SK-N-SH treated with all-trans-retinoic acid at 6 μM for 48 hours (cell line): Measurements from ENCODE around the gene CEACAM21.

Experiments used
- ATAC-seq: fragments of 200-7000 bp; cut with Tn5 transposase; 3 replicates; pipeline ENCODE4 v1.9.1; 2020; ENCODE audit warnings: mild to moderate bottlenecking, moderate library complexity
- ARNTL ChIP-seq: fragments of 450-650 bp; formaldehyde crosslinking; IDR thresholded peaks from 2 replicates; pipeline ENCODE4 v1.5.0; 2020; ENCODE audit warnings: low read depth, mild to moderate bottlenecking, moderate library complexity, borderline replicate concordance
- BACH2 ChIP-seq: fragments of 250-450 bp; sonication (Bioruptor Pico); IDR thresholded peaks from 2 replicates; pipeline ENCODE4 v1.9.0; 2021; ENCODE audit warnings: mild to moderate bottlenecking, borderline replicate concordance
- CREB5 ChIP-seq: fragments of 250-450 bp; sonication (Bioruptor Pico); IDR thresholded peaks from 2 replicates; pipeline ENCODE4 v1.5.1; 2020; ENCODE audit warnings: low read depth, mild to moderate bottlenecking, moderate library complexity
- CSDC2 ChIP-seq: fragments of 250-450 bp; sonication (Bioruptor Pico); IDR thresholded peaks from 2 replicates; pipeline ENCODE4 v1.5.0; 2020; ENCODE audit warnings: mild to moderate bottlenecking, moderate library complexity
- ESRRG ChIP-seq: fragments of 250-450 bp; sonication (Bioruptor Pico); IDR thresholded peaks from 2 replicates; pipeline ENCODE4 v1.6.1; 2021; ENCODE audit warnings: mild to moderate bottlenecking
- GLIS3 ChIP-seq: fragments of 250-450 bp; sonication (Bioruptor Pico); IDR thresholded peaks from 2 replicates; pipeline ENCODE4 v1.5.0; 2020; ENCODE audit warnings: mild to moderate bottlenecking, moderate library complexity
- ISL1 ChIP-seq: fragments of 250-450 bp; sonication (Bioruptor Pico); IDR thresholded peaks from 2 replicates; pipeline ENCODE4 v2.1.2; 2022; ENCODE audit warnings: mild to moderate bottlenecking, moderate library complexity
- OSR1 ChIP-seq: fragments of 250-450 bp; sonication (Bioruptor Pico); IDR thresholded peaks from 2 replicates; pipeline ENCODE4 v1.8.0; 2022; ENCODE audit warnings: moderate library complexity, mild to moderate bottlenecking, inconsistent platforms
- POU6F1 ChIP-seq: fragments of 250-450 bp; sonication (Bioruptor Pico); IDR thresholded peaks from 2 replicates; pipeline ENCODE4 v1.8.0; 2021; ENCODE audit warnings: low read depth, mild to moderate bottlenecking, moderate library complexity, borderline replicate concordance
- PPARA ChIP-seq: fragments of 250-450 bp; sonication (Bioruptor Pico); IDR thresholded peaks from 2 replicates; pipeline ENCODE4 v1.5.0; 2020; ENCODE audit warnings: mild to moderate bottlenecking, borderline replicate concordance
- RARB ChIP-seq: fragments of 250-450 bp; sonication (Bioruptor Pico); IDR thresholded peaks from 2 replicates; pipeline ENCODE4 v1.8.0; 2021; ENCODE audit warnings: mild to moderate bottlenecking, moderate library complexity
- SNAI2 ChIP-seq: fragments of 250-450 bp; sonication (Bioruptor Pico); IDR thresholded peaks from 2 replicates; pipeline ENCODE4 v1.5.0; 2020; ENCODE audit warnings: mild to moderate bottlenecking, moderate library complexity
- TCF4 ChIP-seq: fragments of 250-450 bp; sonication (Bioruptor Pico); IDR thresholded peaks from 2 replicates; pipeline ENCODE4 v1.8.0; 2021; ENCODE audit warnings: mild to moderate bottlenecking, moderate library complexity, borderline replicate concordance
- TOX ChIP-seq: fragments of 250-450 bp; sonication (Bioruptor Pico); IDR thresholded peaks from 2 replicates; pipeline ENCODE4 v1.8.0; 2021; ENCODE audit warnings: mild to moderate bottlenecking, moderate library complexity, borderline replicate concordance
- ZC3H10 ChIP-seq: fragments of 250-450 bp; sonication (Bioruptor Pico); IDR thresholded peaks from 2 replicates; pipeline ENCODE4 v1.5.1; 2021; ENCODE audit warnings: mild to moderate bottlenecking, moderate library complexity
- ZFP3 ChIP-seq: fragments of 250-450 bp; sonication (Bioruptor Pico); IDR thresholded peaks from 2 replicates; pipeline ENCODE4 v1.5.0; 2020; ENCODE audit warnings: mild to moderate bottlenecking, moderate library complexity
- ZFP30 ChIP-seq: fragments of 450-650 bp; formaldehyde crosslinking; IDR thresholded peaks from 2 replicates; pipeline ENCODE4 v1.5.0; 2022; ENCODE audit warnings: mild to moderate bottlenecking, moderate library complexity
- ZNF565 ChIP-seq: fragments of 450-650 bp; formaldehyde crosslinking; conservative IDR thresholded peaks from 2 replicates; pipeline ENCODE4 v1.5.0; 2020; ENCODE audit warnings: low read depth, mild to moderate bottlenecking, moderate library complexity
- ZNF70 ChIP-seq: fragments of 450-650 bp; formaldehyde crosslinking; IDR thresholded peaks from 2 replicates; pipeline ENCODE4 v1.5.0; 2020; ENCODE audit warnings: mild to moderate bottlenecking, moderate library complexity
- ZNF8 ChIP-seq: fragments of 450-650 bp; formaldehyde crosslinking; IDR thresholded peaks from 2 replicates; pipeline ENCODE4 v1.5.0; 2020; ENCODE audit warnings: mild to moderate bottlenecking, moderate library complexity
- TF ChIP-seq, protein P1 (sequence below): fragments of 250-450 bp; sonication (Bioruptor Pico); IDR thresholded peaks from 2 replicates; pipeline ENCODE4 v1.5.1; 2021; ENCODE audit warnings: mild to moderate bottlenecking, moderate library complexity
- TF ChIP-seq, protein P2 (sequence below): fragments of 250-450 bp; sonication (Bioruptor Pico); IDR thresholded peaks from 2 replicates; pipeline ENCODE4 v1.5.0; 2020; ENCODE audit warnings: mild to moderate bottlenecking, moderate library complexity

Gene CEACAM21

GRCh38 chr19:41610789-41611188, 34.8 kb downstream of the CEACAM21 start:
- TF ChIP-seq ISL1 (CRISPR knock-in tag) = no peak
- TF ChIP-seq BACH2 = no peak
- TF ChIP-seq RARB (CRISPR knock-in tag) = no peak
- TF ChIP-seq TCF4 (CRISPR knock-in tag) = no peak
- TF ChIP-seq, protein P1, sequence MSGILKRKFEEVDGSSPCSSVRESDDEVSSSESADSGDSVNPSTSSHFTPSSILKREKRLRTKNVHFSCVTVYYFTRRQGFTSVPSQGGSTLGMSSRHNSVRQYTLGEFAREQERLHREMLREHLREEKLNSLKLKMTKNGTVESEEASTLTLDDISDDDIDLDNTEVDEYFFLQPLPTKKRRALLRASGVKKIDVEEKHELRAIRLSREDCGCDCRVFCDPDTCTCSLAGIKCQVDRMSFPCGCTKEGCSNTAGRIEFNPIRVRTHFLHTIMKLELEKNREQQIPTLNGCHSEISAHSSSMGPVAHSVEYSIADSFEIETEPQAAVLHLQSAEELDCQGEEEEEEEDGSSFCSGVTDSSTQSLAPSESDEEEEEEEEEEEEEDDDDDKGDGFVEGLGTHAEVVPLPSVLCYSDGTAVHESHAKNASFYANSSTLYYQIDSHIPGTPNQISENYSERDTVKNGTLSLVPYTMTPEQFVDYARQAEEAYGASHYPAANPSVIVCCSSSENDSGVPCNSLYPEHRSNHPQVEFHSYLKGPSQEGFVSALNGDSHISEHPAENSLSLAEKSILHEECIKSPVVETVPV (CRISPR knock-in tag) = no peak
- TF ChIP-seq ZC3H10 (CRISPR knock-in tag) = no peak
- TF ChIP-seq ZNF565 = no peak
- TF ChIP-seq ZNF8 (CRISPR knock-in tag) = no peak
- TF ChIP-seq ZNF70 (CRISPR knock-in tag) = no peak
- TF ChIP-seq OSR1 (CRISPR knock-in tag) = no peak
- no peak for ATAC-seq

GRCh38 chr19:41612483-41612882, 36.5 kb downstream of the CEACAM21 start:
- TF ChIP-seq TOX (CRISPR knock-in tag) (no peak), CSDC2 (CRISPR knock-in tag) (no peak), ISL1 (CRISPR knock-in tag) (no peak), ZNF70 (CRISPR knock-in tag) (no peak), RARB (CRISPR knock-in tag) (no peak), ARNTL (no peak), ZFP3 (no peak), ZNF8 (CRISPR knock-in tag) (no peak), PPARA (CRISPR knock-in tag) (no peak), SNAI2 (CRISPR knock-in tag) (no peak)
- TF ChIP-seq, protein P2, sequence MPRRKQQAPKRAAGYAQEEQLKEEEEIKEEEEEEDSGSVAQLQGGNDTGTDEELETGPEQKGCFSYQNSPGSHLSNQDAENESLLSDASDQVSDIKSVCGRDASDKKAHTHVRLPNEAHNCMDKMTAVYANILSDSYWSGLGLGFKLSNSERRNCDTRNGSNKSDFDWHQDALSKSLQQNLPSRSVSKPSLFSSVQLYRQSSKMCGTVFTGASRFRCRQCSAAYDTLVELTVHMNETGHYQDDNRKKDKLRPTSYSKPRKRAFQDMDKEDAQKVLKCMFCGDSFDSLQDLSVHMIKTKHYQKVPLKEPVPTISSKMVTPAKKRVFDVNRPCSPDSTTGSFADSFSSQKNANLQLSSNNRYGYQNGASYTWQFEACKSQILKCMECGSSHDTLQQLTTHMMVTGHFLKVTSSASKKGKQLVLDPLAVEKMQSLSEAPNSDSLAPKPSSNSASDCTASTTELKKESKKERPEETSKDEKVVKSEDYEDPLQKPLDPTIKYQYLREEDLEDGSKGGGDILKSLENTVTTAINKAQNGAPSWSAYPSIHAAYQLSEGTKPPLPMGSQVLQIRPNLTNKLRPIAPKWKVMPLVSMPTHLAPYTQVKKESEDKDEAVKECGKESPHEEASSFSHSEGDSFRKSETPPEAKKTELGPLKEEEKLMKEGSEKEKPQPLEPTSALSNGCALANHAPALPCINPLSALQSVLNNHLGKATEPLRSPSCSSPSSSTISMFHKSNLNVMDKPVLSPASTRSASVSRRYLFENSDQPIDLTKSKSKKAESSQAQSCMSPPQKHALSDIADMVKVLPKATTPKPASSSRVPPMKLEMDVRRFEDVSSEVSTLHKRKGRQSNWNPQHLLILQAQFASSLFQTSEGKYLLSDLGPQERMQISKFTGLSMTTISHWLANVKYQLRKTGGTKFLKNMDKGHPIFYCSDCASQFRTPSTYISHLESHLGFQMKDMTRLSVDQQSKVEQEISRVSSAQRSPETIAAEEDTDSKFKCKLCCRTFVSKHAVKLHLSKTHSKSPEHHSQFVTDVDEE (CRISPR knock-in tag) = no peak
- TF ChIP-seq, protein P1 (CRISPR knock-in tag) = no peak

DNA sequence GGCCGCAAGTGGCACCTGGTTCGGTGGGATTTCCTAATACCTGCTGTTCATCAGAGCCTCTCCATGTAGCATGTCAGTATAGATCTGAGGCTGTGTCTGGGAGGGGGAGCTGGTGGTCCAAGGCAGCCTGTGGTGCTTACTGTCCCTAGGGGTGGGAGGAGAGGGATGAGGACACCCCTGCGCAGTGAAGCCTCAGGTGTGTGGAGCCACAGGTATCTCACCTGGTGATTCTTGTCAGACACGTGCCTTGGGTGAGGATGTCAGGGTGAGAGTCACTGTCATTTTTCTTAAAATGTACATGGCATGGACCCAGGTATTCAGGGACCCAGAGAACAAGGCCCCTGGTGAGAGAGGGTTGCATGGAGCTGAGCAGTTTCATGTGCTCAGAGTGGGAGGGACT, 39.2 kb downstream of the CEACAM21 start:
- ATAC-seq = no peak
- no peak for TF ChIP-seq ISL1 (CRISPR knock-in tag)
- no peak for TF ChIP-seq ZFP30 (CRISPR knock-in tag)
- TF ChIP-seq OSR1 (CRISPR knock-in tag) = no peak
- TF ChIP-seq ZC3H10 (CRISPR knock-in tag) = no peak
- no peak for TF ChIP-seq TOX (CRISPR knock-in tag)
- no peak for TF ChIP-seq ARNTL
- no peak for TF ChIP-seq ESRRG
- TF ChIP-seq ZNF70 (CRISPR knock-in tag) = no peak
- TF ChIP-seq, protein P1 (CRISPR knock-in tag) = no peak
- no peak for TF ChIP-seq SNAI2 (CRISPR knock-in tag)
- TF ChIP-seq PPARA (CRISPR knock-in tag) = no peak
- TF ChIP-seq CREB5 (CRISPR knock-in tag) = no peak
- TF ChIP-seq GLIS3 = no peak
- no peak for TF ChIP-seq ZNF8 (CRISPR knock-in tag)
- no peak for TF ChIP-seq POU6F1 (CRISPR knock-in tag)

More at GRCh38 chr19:41612483-41612882, 36.5 kb downstream of the CEACAM21 start:
- ATAC-seq = no peak
